Gastrocnemius medialis (tissue), 4 donors: ENCODE results near the gene FRMD5. TPM values are rescaled to one million over a fixed set of nuclear protein-coding genes. Genes with fewer than 3 reads are reported as not detected.

Source experiments
- ATAC-seq, 2 donors: fragments of 150-250 bp; one replicate each; pipeline ENCODE4 v1.9.1; 2016
- DNase-seq, 2 donors: peaks; one replicate each; pipeline ENCODE4 v3.0.0-alpha.2; 2019
- H3K27ac ChIP-seq, 4 donors: fragments of 200-600 bp; sonication (generic); 1 replicate in 1 of 4; 2 replicates in 3 of 4; pipeline ENCODE4 v1.5.1; 2016 to 2018; ENCODE audit warnings: mild to moderate bottlenecking in 2 of 4, moderate library complexity in 1 of 4
- H3K27me3 ChIP-seq, 3 donors: fragments of 200-600 bp; sonication (generic) in 2 of 3; 1 replicate in 1 of 3; 2 replicates in 2 of 3; pipeline versions ENCODE4 v1.5.1 to v1.6.0; 2016 to 2019; ENCODE audit warnings: mild to moderate bottlenecking in 1 of 3, moderate library complexity in 1 of 3
- H3K36me3 ChIP-seq, 2 donors: fragments of 200-600 bp; sonication (generic) in 1 of 2; one replicate each; pipeline ENCODE4 v1.5.1; 2017 to 2018
- H3K4me1 ChIP-seq, 2 donors: fragments of 200-600 bp; sonication (generic) in 1 of 2; one replicate each; pipeline ENCODE4 v1.5.1; 2016 to 2017; ENCODE audit warnings: mild to moderate bottlenecking in 2 of 2
- H3K4me3 ChIP-seq, 4 donors: fragments of 200-600 bp; sonication (generic) in 3 of 4; 1 replicate in 1 of 4; 2 replicates in 3 of 4; pipeline ENCODE4 v1.5.1; 2016 to 2019; ENCODE audit warnings: mild to moderate bottlenecking in 2 of 4
- H3K9me3 ChIP-seq, 3 donors: fragments of 200-600 bp; sonication (generic) in 2 of 3; 1 replicate in 1 of 3; 2 replicates in 2 of 3; pipeline ENCODE4 v1.5.1; 2016 to 2019
- POLR2A ChIP-seq, 2 donors: fragments of 450-650 bp; IDR thresholded peaks; one replicate each; pipeline ENCODE4 v1.6.1; 2017; ENCODE audit warnings: antibody characterized with exemption in 2 of 2, mild to moderate bottlenecking in 2 of 2, moderate library complexity in 2 of 2
- in situ Hi-C, 4 donors: fragments of 200-750 bp; cut with MboI; loops; one replicate each; pipeline versions ENCODE4 v1.15.0 to v1.8.0; 2017; ENCODE audit warnings: low sequenced_read_pairs in 4 of 4
- intact Hi-C: fragments of 100-400 bp; cut with DNase I; formaldehyde crosslinking; loops from one replicate; pipeline ENCODE4 v1.15.1; 2023; ENCODE audit warnings: low total_unique reads
- total RNA-seq, 4 donors: library from RNA; depleted of rRNA; stranded (reverse); fragments of >200 nt; gene quantifications; one replicate each; pipeline versions ENCODE4 v1.1.0 to v1.2.3, GENCODE V29; 2016
- TF ChIP-seq, protein P1 (sequence below), 5 experiments: fragments of 450-650 bp in 3 of 5; fragments of 200-600 bp in 2 of 5; sonication (generic) in 2 of 5; IDR thresholded peaks in 4 of 5; conservative IDR thresholded peaks in 1 of 5; 1 replicate in 4 of 5; 2 replicates in 1 of 5; pipeline ENCODE4 v1.5.1; 2016 to 2019; ENCODE audit warnings: antibody characterized with exemption in 5 of 5, mild to moderate bottlenecking in 3 of 5, moderate library complexity in 3 of 5

Gene FRMD5
- total RNA-seq, 4 donors from 2014 or later: 0.04 TPM; not detected in 3

DNA sequence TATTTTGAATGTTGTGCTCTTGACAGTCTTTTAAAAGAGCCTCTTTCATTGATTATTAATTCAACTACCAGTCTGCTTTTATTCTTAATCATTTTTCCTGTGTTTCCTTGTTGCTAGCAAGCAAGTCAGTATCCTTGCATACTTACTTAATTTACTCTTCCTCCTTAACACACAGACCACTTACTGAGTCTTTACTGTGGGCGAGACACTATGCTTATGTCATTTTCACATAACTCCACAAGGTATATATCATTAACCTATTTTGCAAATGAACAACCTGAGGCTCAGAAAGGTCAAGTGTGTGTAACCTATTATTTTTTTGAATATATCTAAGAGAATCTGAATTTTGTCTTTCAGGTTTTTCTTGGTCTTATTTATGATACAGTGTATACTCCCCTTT lies 237.3 kb downstream of the FRMD5 start:
- Histone ChIP-seq H3K27ac (no peak overlapping the region), H3K27me3 (no peaks in the 10 kb centered on the region), H3K4me1 (no peaks in the 10 kb centered on the region), H3K36me3 (no peaks in the 10 kb centered on the region), H3K9me3 (no peaks in the 10 kb centered on the region), H3K4me3 (no peak overlapping the region)
- DNase-seq (no peak), ATAC-seq (no peak)
- TF ChIP-seq, protein P1, sequence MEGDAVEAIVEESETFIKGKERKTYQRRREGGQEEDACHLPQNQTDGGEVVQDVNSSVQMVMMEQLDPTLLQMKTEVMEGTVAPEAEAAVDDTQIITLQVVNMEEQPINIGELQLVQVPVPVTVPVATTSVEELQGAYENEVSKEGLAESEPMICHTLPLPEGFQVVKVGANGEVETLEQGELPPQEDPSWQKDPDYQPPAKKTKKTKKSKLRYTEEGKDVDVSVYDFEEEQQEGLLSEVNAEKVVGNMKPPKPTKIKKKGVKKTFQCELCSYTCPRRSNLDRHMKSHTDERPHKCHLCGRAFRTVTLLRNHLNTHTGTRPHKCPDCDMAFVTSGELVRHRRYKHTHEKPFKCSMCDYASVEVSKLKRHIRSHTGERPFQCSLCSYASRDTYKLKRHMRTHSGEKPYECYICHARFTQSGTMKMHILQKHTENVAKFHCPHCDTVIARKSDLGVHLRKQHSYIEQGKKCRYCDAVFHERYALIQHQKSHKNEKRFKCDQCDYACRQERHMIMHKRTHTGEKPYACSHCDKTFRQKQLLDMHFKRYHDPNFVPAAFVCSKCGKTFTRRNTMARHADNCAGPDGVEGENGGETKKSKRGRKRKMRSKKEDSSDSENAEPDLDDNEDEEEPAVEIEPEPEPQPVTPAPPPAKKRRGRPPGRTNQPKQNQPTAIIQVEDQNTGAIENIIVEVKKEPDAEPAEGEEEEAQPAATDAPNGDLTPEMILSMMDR (IDR thresholded peaks at IDR 0.05 in 4 of 5, conservative IDR thresholded peaks at IDR 0.05 in 1 of 5): no peak
- TF ChIP-seq POLR2A (IDR thresholded peaks at IDR 0.05): no peak
- intact Hi-C loops (no loop called here), in situ Hi-C loops (no loop called here)

DNA sequence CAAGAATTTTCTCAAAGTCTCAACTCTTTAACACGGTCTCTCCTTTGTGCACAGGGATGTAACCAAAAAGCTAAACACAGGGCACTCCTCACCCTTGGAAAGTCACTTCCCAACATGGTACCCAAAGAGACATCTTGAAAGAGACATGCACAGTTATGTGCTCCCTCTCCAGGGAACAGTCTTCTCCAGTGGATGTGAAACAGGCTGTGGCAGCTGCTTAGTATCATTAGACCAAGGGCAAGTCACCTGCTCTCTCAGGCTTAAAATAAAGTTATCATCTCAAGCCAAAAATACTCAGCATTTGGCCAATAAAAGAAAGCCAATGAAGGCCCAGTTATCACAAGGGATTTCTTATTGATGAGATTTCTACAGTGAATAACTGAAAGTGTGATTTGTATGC lies 239.9 kb downstream of the FRMD5 start:
- Histone ChIP-seq H3K9me3 (no peaks in the 10 kb centered on the region), H3K27ac (no peak overlapping the region), H3K4me3 (no peak overlapping the region), H3K27me3 (no peaks in the 10 kb centered on the region), H3K4me1 (no peaks in the 10 kb centered on the region), H3K36me3 (no peaks in the 10 kb centered on the region)
- TF ChIP-seq POLR2A (IDR thresholded peaks at IDR 0.05): no peak
- TF ChIP-seq, protein P1 (IDR thresholded peaks at IDR 0.05 in 4 of 5, conservative IDR thresholded peaks at IDR 0.05 in 1 of 5): no peak
- ATAC-seq (no peak), DNase-seq (no peak)
- intact Hi-C loops: no loop called here
- in situ Hi-C loops: no loop called here

DNA sequence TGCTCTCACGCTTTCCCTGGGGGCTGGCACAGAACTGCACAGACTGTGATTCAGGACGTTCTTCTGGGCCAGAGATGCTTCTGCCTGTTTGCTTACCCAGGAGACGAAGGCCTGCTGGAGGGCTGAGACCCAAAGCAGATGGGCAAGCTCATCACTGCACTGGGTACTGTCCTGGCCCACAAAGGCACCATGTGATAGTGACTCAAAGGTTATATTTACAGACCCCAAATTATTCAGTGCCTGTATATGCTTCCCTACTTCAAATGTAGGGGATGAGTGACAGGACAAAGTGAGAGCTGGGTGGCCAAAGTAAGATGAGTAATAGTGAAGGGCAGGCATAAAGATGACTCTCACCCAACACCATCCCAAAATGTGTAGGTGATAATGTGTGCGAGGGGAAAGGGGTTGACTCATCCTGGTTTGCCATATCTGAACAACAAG lies 240.9 kb downstream of the FRMD5 start:
- intact Hi-C loops (no loop called here), in situ Hi-C loops (no loop called here)
- Histone ChIP-seq H3K4me3 (no peak overlapping the region), H3K9me3 (no peaks in the 10 kb centered on the region), H3K27ac (no peak overlapping the region), H3K36me3 (no peaks in the 10 kb centered on the region), H3K4me1 (no peaks in the 10 kb centered on the region), H3K27me3 (no peaks in the 10 kb centered on the region)
- no peak for ATAC-seq
- DNase-seq: no peak
- TF ChIP-seq POLR2A (IDR thresholded peaks at IDR 0.05): no peak
- TF ChIP-seq, protein P1 (IDR thresholded peaks at IDR 0.05 in 4 of 5, conservative IDR thresholded peaks at IDR 0.05 in 1 of 5): no peak

DNA sequence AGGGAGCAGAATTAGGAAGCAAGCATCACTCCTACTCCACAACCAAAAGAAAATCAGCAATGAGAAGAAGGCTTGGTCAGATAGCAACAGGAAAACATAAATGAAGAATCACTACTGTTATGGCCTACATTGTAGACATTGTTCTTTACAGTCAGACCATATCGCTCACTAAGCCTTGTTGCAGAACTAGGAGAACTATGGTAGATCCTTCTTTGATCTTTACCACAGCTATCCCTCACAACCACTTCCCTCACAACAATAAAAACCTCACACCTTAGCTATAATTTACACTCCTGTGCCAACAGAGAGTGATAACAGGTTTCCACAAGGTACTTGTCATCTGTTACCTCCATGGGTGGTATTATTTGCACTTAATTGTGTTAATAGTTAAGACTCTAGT lies 241.7 kb downstream of the FRMD5 start:
- in situ Hi-C loops: no loop called here

More for the DNA sequence above, 241.7 kb downstream of the FRMD5 start:
- Histone ChIP-seq H3K4me3 (no peak overlapping the region), H3K36me3 (no peaks in the 10 kb centered on the region), H3K27ac (no peak overlapping the region), H3K27me3 (no peaks in the 10 kb centered on the region), H3K9me3 (no peaks in the 10 kb centered on the region), H3K4me1 (no peaks in the 10 kb centered on the region)
- intact Hi-C loops: no loop called here
- ATAC-seq: no peak
- DNase-seq: no peak
- TF ChIP-seq, protein P1 (IDR thresholded peaks at IDR 0.05 in 4 of 5, conservative IDR thresholded peaks at IDR 0.05 in 1 of 5): no peak
- no peak for TF ChIP-seq POLR2A (IDR thresholded peaks at IDR 0.05)
